Sigmoid colon (tissue), 7 donors: ENCODE results near the gene PLXNA4. TPM values are rescaled to one million over a fixed set of nuclear protein-coding genes. Genes with fewer than 3 reads are reported as not detected.

Experiments
- DNase-seq: peaks from one replicate; pipeline ENCODE4 v3.0.0-alpha.2; 2019
- H3K27ac ChIP-seq, 4 donors: fragments of 200-600 bp; sonication (generic); one replicate each; pipeline ENCODE4 v1.5.1; 2016 to 2019; ENCODE audit warnings: mild to moderate bottlenecking in 1 of 4
- H3K27me3 ChIP-seq, 3 donors: fragments of 200-600 bp; sonication (generic); one replicate each; pipeline ENCODE4 v1.5.1; 2019; ENCODE audit warnings: mild to moderate bottlenecking in 1 of 3
- H3K36me3 ChIP-seq, 4 donors: fragments of 200-600 bp; sonication (generic); one replicate each; pipeline ENCODE4 v1.5.1; 2016 to 2019
- H3K4me1 ChIP-seq, 4 donors: fragments of 200-600 bp; sonication (generic); one replicate each; pipeline ENCODE4 v1.5.1; 2017 to 2019
- H3K4me3 ChIP-seq, 4 donors: fragments of 200-600 bp; sonication (generic); one replicate each; pipeline ENCODE4 v1.5.1; 2017 to 2019; ENCODE audit warnings: mild to moderate bottlenecking in 2 of 4, moderate library complexity in 1 of 4
- H3K9me3 ChIP-seq, 4 donors: fragments of 200-600 bp in 3 of 4; sonication (generic) in 3 of 4; one replicate each; pipeline versions ENCODE4 v1.5.1 to v1.6.1; 2013 to 2019
- EP300 ChIP-seq, 4 donors: sonication (generic); formaldehyde crosslinking; IDR thresholded peaks; one replicate each; pipeline ENCODE4 v1.6.1; 2017; ENCODE audit warnings: antibody characterized with exemption in 4 of 4
- POLR2A ChIP-seq, 2 donors: fragments of 450-650 bp; IDR thresholded peaks; one replicate each; pipeline ENCODE4 v1.6.1; 2016; ENCODE audit warnings: antibody characterized with exemption in 2 of 2, mild to moderate bottlenecking in 2 of 2, moderate library complexity in 2 of 2
- POLR2AphosphoS5 ChIP-seq, 4 donors: sonication (generic); formaldehyde crosslinking; IDR thresholded peaks; one replicate each; pipeline ENCODE4 v1.6.1; 2017; ENCODE audit warnings: antibody characterized with exemption in 4 of 4
- WGBS, 2 donors: extraction: QIAGEN DNeasy Blood & Tissue Kit; methylation state at CpG; one replicate each; pipeline ENCODE4 v1.1.7; 2013; 5-methylcytosine and 5-hydroxymethylcytosine counted together
- intact Hi-C: fragments of 100-400 bp; cut with DNase I; formaldehyde crosslinking; loops from one replicate; pipeline ENCODE4 v1.15.1; 2023
- polyA plus RNA-seq, 3 donors: library from polyadenylated mRNA; stranded (reverse); fragments of 200-250 nt; gene quantifications; one replicate each; pipeline ENCODE4 v1.2.3, GENCODE V29; 2013
- total RNA-seq, 4 donors: library from RNA; depleted of rRNA; stranded (reverse); fragments of >200 nt; gene quantifications; one replicate each; pipeline ENCODE4 v1.1.0, GENCODE V29; 2016
- TF ChIP-seq, protein P1 (sequence below), 4 experiments: fragments of 450-650 bp in 3 of 4; fragments of 200-600 bp in 1 of 4; IDR thresholded peaks; one replicate each; pipeline ENCODE4 v1.5.1; 2016 to 2019; ENCODE audit warnings: antibody characterized with exemption in 4 of 4, mild to moderate bottlenecking in 3 of 4, moderate library complexity in 2 of 4
- donor health status: healthy with polysubstance abuse.
- donor health status: Bipolar disorder and iron deficiency.
- donor health status: healthy.

PLXNA4 gene
- total and polyA plus RNA-seq, 7 donors = under 0.01 to 10.5 (median 3.7) TPM; not detected in 1

DNA sequence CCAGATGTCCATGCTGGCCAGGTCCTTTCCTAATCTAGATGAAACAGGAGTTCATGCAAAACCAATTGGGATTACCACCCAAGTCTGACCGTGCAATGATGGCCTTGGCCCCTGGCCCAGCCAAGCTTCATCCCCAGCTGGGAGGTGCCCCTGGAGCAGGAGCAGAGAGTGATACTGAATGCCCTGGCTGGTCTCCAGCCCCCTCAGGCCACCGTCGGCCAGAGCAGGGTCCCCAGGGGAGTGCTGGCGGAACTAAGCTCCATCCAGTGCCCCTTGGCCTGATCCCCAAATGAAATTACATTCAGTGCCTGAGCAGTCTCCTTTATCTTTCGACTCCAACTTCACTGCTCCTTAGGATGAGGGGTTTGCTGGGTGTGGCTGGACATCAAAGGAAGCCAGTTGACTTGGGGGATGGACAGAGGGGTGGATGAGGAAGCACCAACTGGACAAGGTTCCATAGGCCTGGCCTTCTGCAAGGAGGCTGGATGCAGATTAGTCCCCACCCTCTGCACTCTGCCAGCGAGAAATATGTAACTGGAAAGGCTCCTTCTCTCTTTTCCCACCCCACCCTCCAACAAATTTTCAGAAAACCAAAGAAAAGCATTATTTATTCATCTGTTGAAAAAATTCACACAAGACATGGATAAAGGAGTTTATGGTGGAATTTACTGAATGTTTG, 275.5 kb downstream of the PLXNA4 start:
- H3K27ac ChIP-seq = no peak overlapping the region
- intact Hi-C loops = no loop called here
- H3K36me3 ChIP-seq = no peaks in the 10 kb centered on the region
- WGBS, 2 donors = 68 to 77% methylated on average over 6 of the region's 6 CpGs
- no peak for TF ChIP-seq POLR2AphosphoS5 (IDR thresholded peaks at IDR 0.05)
- H3K4me3 ChIP-seq = no peak overlapping the region
- DNase-seq = no peak
- H3K4me1 ChIP-seq = peaks cover 0 to 16% (median 0%) of the 10 kb centered on the region in 4 donors
- no peaks in the 10 kb centered on the region for H3K9me3 ChIP-seq
- H3K27me3 ChIP-seq = no peaks in the 10 kb centered on the region

DNA sequence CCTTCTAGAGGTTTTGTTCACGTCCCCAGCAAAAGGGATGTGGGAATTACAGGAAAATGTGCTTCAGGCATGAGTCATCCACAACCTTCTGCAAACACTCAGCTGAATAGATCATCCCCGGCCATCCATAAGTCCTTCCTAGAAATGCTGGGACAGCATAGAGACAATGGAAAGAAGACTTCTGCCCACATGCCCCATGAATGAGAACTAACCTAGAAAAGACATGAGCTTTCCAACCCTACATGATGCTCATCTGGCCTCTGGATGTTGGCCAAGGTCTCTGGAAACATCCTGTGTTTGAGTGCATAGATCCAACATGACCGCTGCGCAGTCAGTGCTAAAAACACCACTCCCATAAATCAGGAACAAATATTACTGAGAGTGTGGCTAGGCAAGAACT, 277.5 kb downstream of the PLXNA4 start:
- no peaks in the 10 kb centered on the region for H3K9me3 ChIP-seq

DNA sequence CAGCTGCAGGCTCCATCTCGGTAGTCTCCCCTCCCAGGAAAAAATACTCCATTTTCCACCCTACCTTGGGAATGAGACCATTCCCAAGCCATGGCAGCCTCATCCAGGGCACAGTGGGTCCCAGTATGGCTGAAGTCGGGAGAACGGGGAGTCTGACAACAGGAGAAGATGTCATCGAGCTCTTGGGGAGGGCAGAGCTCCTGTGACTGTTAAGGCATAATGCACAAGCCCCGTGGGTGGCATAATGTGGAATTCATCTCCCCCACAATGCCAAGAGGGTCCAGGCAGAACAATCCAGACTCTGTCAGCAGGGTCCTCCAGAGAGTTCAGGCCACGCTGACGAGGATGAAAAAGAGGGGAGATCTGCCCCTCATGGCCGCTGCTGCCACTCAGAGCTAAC, 279.4 kb downstream of the PLXNA4 start:
- H3K27me3 ChIP-seq = no peaks in the 10 kb centered on the region
- intact Hi-C loops = no loop called here
- H3K27ac ChIP-seq = no peak overlapping the region
- no peak overlapping the region for H3K4me3 ChIP-seq
- DNase-seq = no peak
- TF ChIP-seq EP300 (IDR thresholded peaks at IDR 0.05) (no peak), POLR2A (IDR thresholded peaks at IDR 0.05) (no peak), POLR2AphosphoS5 (IDR thresholded peaks at IDR 0.05) (no peak)
- TF ChIP-seq, protein P1, sequence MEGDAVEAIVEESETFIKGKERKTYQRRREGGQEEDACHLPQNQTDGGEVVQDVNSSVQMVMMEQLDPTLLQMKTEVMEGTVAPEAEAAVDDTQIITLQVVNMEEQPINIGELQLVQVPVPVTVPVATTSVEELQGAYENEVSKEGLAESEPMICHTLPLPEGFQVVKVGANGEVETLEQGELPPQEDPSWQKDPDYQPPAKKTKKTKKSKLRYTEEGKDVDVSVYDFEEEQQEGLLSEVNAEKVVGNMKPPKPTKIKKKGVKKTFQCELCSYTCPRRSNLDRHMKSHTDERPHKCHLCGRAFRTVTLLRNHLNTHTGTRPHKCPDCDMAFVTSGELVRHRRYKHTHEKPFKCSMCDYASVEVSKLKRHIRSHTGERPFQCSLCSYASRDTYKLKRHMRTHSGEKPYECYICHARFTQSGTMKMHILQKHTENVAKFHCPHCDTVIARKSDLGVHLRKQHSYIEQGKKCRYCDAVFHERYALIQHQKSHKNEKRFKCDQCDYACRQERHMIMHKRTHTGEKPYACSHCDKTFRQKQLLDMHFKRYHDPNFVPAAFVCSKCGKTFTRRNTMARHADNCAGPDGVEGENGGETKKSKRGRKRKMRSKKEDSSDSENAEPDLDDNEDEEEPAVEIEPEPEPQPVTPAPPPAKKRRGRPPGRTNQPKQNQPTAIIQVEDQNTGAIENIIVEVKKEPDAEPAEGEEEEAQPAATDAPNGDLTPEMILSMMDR (IDR thresholded peaks at IDR 0.05) = no peak
- H3K9me3 ChIP-seq = no peaks in the 10 kb centered on the region
- WGBS, 2 donors = 86 to 89% methylated on average over 8 of the region's 8 CpGs
- peaks cover 0 to 15% (median 0%) of the 10 kb centered on the region in 4 donors for H3K4me1 ChIP-seq
- no peaks in the 10 kb centered on the region for H3K36me3 ChIP-seq

More for the DNA sequence above, 277.5 kb downstream of the PLXNA4 start:
- Histone ChIP-seq H3K27ac (peak overlapping the region in 1 of 4 donors; percentile 43), H3K27me3 (no peaks in the 10 kb centered on the region), H3K4me1 (peaks cover 0 to 16% (median 0%) of the 10 kb centered on the region in 4 donors), H3K4me3 (no peak overlapping the region), H3K36me3 (no peaks in the 10 kb centered on the region)
- intact Hi-C loops = no loop called here
- TF ChIP-seq POLR2AphosphoS5 (IDR thresholded peaks at IDR 0.05) = no peak
- TF ChIP-seq, protein P1 (IDR thresholded peaks at IDR 0.05) = no peak
- no peak for TF ChIP-seq EP300 (IDR thresholded peaks at IDR 0.05)
- no peak for TF ChIP-seq POLR2A (IDR thresholded peaks at IDR 0.05)
- WGBS, 2 donors = 57 to 73% methylated on average over 4 of the region's 4 CpGs
- no peak for DNase-seq

DNA sequence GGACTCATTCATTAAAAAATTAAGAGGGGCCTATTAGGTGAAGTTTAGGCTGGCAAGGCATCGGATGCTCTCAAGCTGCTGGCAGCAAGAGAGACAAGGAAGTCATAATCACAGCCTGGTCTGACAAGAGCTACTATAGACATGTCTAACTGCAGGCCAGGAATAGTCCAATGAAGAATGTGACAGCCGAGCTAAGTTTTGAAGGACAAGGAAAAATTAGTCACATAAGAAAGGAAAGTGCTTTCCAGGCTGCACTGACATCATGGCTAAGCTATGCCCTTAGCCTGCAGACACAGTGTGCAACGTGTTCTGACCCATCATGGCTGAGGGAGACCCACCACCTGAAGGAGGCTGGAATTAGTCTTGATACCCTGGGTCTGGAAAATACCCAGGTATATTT, 281.1 kb downstream of the PLXNA4 start:
- Histone ChIP-seq H3K27me3 (no peaks in the 10 kb centered on the region), H3K9me3 (no peaks in the 10 kb centered on the region), H3K36me3 (no peaks in the 10 kb centered on the region), H3K4me1 (peaks cover 0 to 8% (median 0%) of the 10 kb centered on the region in 4 donors), H3K4me3 (no peak overlapping the region), H3K27ac (no peak overlapping the region)
- WGBS, 2 donors = 84 to 89% methylated on average over 3 of the region's 3 CpGs
- no peak for DNase-seq
- TF ChIP-seq, protein P1 (IDR thresholded peaks at IDR 0.05) = no peak
- TF ChIP-seq POLR2AphosphoS5 (IDR thresholded peaks at IDR 0.05) (no peak), EP300 (IDR thresholded peaks at IDR 0.05) (no peak), POLR2A (IDR thresholded peaks at IDR 0.05) (no peak)
- intact Hi-C loops = no loop called here

DNA sequence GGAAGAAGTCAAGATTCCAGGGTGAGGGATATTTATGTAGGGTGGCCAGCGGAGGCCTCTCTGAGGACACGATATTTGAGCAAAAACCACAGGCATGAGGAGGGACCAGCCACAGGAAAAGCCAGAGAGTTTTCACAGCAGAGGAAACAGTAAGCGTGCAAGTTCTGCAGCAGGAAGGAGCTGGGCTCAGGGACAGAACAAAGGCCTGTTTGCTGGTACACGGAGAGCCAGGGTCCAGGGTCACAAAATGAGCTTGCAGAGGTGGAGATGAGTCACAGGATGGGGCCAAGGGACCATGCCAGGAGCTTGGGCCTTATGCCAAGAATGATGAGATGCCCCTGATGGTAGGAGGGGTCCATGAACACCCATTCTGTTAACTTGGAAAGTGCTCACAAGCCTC, 283.5 kb downstream of the PLXNA4 start:
- Histone ChIP-seq H3K4me1 (no peaks in the 10 kb centered on the region), H3K27me3 (no peaks in the 10 kb centered on the region), H3K4me3 (no peak overlapping the region), H3K36me3 (no peaks in the 10 kb centered on the region), H3K9me3 (no peaks in the 10 kb centered on the region), H3K27ac (no peak overlapping the region)
- 46 to 62% methylated on average over 4 of the region's 4 CpGs for WGBS, 2 donors
- intact Hi-C loops = no loop called here
- no peak for DNase-seq
- TF ChIP-seq EP300 (IDR thresholded peaks at IDR 0.05) (no peak), POLR2AphosphoS5 (IDR thresholded peaks at IDR 0.05) (no peak), POLR2A (IDR thresholded peaks at IDR 0.05) (no peak)
- TF ChIP-seq, protein P1 (IDR thresholded peaks at IDR 0.05) = no peak
